Activated CD4-positive, alpha-beta T cell treated with anti-CD3 and anti-CD28 coated beads, Interleukin-2, amount 50 U/mL, for 24 hours (primary cell): ENCODE results near the gene ATOH8.
"Not testable (repeated sequence)": the region's sequence is repeated elsewhere in the genome, so short reads cannot be mapped to it uniquely, and the experiment has no call there.

Experiments used
- DNase-seq, 2 donors: peaks; one replicate each; pipeline ENCODE4 v3.0.0-alpha.2; 2020; ENCODE audit warnings: low read depth in 1 of 2, low spot score in 1 of 2

The ATOH8 gene

GRCh38 chr2:85823951-85824350 lies 70.2 kb downstream of the ATOH8 start:
- DNase-seq: no peak

- peak; percentile 69 to 70 for DNase-seq
Measured at GRCh38 chr2:85826990-85827878, 73.4 kb downstream of the ATOH8 start.

DNA sequence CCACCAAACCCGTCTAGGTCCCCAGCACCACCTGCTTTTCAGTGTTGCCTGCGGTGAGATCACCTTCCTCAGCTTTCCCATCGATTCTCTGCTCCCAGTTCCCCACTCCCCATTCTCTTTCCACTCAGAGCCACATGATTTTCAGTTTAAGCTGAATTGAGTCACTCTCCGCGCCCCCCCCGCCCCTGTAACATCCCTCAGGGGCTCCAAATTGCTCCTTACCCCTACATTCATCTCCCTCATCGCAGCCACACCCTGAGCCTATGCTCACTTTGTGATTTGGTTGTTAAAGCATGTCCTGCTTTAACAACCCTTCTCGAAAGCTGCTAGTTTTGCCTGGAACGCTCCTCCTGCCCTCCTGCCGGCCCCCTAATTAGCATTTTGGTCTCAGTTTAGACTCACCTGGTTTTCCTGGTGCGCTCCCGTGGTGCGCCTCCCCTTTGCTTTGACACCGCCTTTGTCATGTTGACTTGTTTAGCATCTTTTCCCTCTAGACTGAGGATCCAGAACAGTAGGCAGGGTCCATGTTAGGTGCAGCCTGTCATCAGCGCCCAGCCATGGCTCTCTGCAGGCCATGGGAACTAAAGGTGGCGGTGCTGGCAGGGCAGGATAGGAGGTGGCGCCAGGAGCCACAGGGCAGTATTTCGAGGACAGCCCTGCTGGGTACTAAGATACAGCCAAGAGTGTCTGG lies 74.2 kb downstream of the ATOH8 start:
- no peak for DNase-seq

GRCh38 chr2:85828725-85829124 lies 74.9 kb downstream of the ATOH8 start:
- DNase-seq: no peak

DNA sequence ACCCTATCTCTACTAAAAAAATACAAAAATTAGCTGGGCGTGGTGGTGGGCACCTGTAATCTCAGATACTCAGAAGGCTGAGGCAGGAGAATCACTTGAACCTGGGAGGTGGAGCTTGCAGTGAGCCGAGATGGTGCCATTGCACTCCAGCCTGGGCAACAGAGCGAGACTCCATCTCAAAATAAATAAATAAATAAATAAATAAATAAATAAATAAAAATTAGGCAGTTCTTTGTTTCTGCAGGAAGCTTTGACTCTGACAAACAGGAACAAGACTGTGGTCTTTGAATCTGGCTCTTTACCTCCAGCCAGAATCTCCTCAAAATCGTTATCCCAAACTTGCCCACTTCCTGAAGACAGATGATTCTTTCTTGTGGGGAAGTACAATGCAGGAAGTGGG lies 75.6 kb downstream of the ATOH8 start:
- DNase-seq: not testable (repeated sequence)

- no peak for DNase-seq
Measured at GRCh38 chr2:85830645-85831044, 76.9 kb downstream of the ATOH8 start.

GRCh38 chr2:85831735-85832134 lies 77.9 kb downstream of the ATOH8 start:
- DNase-seq: no peak

- no peak for DNase-seq
Measured at GRCh38 chr2:85834466-85834865, 80.7 kb downstream of the ATOH8 start.
